ENCODE measurements around the gene CDH4. TPM values are rescaled to one million over a fixed set of nuclear protein-coding genes. Genes with fewer than 3 reads are reported as not detected.
"Not testable (repeated sequence)": the region's sequence is repeated elsewhere in the genome, so short reads cannot be mapped to it uniquely, and the experiment has no call there.

The CDH4 gene
- polyA plus RNA-seq, 1 donor (not counting 4 experiments of a cell fraction or from before 2014, with no cell fraction given) = 2.2 TPM

GRCh38 chr20:61852268-61853072, 600.4 kb downstream of the CDH4 start:
- no peak for DNase-seq (ENCODE audit: low read depth, low spot score)
- Histone ChIP-seq H3K4me2 (ENCODE audit: control insufficient read depth, extremely low read depth, insufficient read depth, low read depth, low read length) (no peak overlapping the region), H2AFZ (ENCODE audit: control insufficient read depth, low read length) (no peak overlapping the region), H3K4me3 (ENCODE audit: control insufficient read depth in 2 of 3, extremely low read depth in 1 of 3, insufficient read depth in 2 of 3, low read depth in 1 of 3, low read length in 3 of 3) (no peak overlapping the region), H3K36me3 (ENCODE audit: control insufficient read depth in 2 of 2, extremely low read depth in 1 of 2, insufficient read depth in 2 of 2, low read length in 2 of 2) (no peaks in the 10 kb centered on the region), H3K27ac (ENCODE audit: control insufficient read depth, insufficient read depth, low read length) (no peak overlapping the region), H3K9me1 (ENCODE audit: control insufficient read depth, extremely low read depth, insufficient read depth, low read length) (no peaks in the 10 kb centered on the region), H4K20me1 (ENCODE audit: control insufficient read depth, extremely low read depth, insufficient read depth, low read length) (no peaks in the 10 kb centered on the region), H3K9me3 (ENCODE audit: control insufficient read depth, low read depth, low read length) (no peaks in the 10 kb centered on the region), H3K27me3 (ENCODE audit: control insufficient read depth, extremely low read depth, insufficient read depth, low read length) (peaks cover 27% of the 10 kb centered on the region), H3K79me2 (ENCODE audit: control insufficient read depth, insufficient read depth, low read length) (no peaks in the 10 kb centered on the region), H3K4me1 (ENCODE audit: control insufficient read depth, extremely low read depth, insufficient read depth, low read length) (no peaks in the 10 kb centered on the region), H3K9ac (ENCODE audit: control insufficient read depth, extremely low read depth, insufficient read depth, low read length) (no peak overlapping the region)
- FAIRE-seq = no peak
- dilution Hi-C loops (cut with MboI; ENCODE audit: extremely low pct_ligation_motif_present, low sequenced_read_pairs) = no loop called here
- TF ChIP-seq EZH2 (IDR thresholded peaks at IDR 0.05; ENCODE audit: low read length) = no peak
- TF ChIP-seq, protein P1, sequence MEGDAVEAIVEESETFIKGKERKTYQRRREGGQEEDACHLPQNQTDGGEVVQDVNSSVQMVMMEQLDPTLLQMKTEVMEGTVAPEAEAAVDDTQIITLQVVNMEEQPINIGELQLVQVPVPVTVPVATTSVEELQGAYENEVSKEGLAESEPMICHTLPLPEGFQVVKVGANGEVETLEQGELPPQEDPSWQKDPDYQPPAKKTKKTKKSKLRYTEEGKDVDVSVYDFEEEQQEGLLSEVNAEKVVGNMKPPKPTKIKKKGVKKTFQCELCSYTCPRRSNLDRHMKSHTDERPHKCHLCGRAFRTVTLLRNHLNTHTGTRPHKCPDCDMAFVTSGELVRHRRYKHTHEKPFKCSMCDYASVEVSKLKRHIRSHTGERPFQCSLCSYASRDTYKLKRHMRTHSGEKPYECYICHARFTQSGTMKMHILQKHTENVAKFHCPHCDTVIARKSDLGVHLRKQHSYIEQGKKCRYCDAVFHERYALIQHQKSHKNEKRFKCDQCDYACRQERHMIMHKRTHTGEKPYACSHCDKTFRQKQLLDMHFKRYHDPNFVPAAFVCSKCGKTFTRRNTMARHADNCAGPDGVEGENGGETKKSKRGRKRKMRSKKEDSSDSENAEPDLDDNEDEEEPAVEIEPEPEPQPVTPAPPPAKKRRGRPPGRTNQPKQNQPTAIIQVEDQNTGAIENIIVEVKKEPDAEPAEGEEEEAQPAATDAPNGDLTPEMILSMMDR (optimal IDR thresholded peaks at IDR 0.05 in 1 of 3, IDR thresholded peaks at IDR 0.05 in 1 of 3, conservative IDR thresholded peaks at IDR 0.05 in 1 of 3; ENCODE audit: extremely low read depth in 1 of 3, insufficient read depth in 2 of 3, low read length in 3 of 3) = no peak

DNA sequence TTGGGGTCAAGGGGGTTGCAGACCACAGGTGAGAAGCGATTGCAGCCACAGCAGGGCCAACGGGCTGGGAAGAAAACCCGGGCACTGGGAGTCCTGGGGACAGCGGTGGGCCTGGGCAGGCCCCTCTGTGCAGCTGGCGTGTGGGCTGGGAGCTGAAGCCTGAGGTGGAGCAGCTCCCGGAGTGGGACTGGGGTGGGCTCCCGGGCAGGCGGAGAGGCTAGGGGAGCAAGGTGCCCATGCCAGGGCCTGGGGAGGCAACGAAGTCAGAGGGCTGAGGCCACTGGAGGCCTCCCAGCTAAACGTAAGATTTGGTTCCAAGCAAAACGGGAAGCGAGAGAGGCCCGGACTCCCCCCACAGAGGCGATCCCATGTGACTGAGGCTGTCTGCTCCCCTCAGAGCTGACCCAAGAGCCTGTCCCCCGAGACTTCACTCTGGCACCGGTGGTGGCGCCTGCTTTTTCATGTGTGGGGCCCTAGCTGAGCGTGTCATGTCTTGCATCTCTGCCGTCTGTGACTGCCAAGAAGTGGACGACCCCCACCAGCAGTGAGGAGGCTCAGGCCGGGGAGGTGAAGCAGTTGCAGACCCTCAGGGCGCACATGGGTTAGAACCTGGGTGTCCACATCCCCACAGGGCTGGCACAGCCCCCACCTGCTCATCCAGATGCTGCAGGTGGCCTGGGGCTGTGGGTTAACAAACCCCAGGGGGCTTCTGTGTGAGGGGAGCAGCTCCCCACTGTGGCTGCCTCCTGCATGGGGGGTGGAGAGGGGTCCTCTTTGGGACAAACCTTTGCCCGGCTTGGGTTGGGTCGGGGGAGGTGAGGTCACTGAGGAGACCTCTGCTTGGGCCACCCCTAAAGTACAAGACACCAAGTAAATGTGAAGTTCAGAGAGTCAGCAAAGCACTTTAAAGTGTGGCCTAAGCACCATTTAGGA, 601.3 kb downstream of the CDH4 start:
- no peaks in the 10 kb centered on the region for H4K20me1 ChIP-seq (ENCODE audit: control insufficient read depth, extremely low read depth, insufficient read depth, low read length)
- no peaks in the 10 kb centered on the region for H3K9me1 ChIP-seq (ENCODE audit: control insufficient read depth, extremely low read depth, insufficient read depth, low read length)
- no peak overlapping the region for H3K9ac ChIP-seq (ENCODE audit: control insufficient read depth, extremely low read depth, insufficient read depth, low read length)
- TF ChIP-seq EZH2 (IDR thresholded peaks at IDR 0.05; ENCODE audit: low read length) = no peak
- TF ChIP-seq, protein P1 (optimal IDR thresholded peaks at IDR 0.05 in 1 of 3, IDR thresholded peaks at IDR 0.05 in 1 of 3, conservative IDR thresholded peaks at IDR 0.05 in 1 of 3; ENCODE audit: extremely low read depth in 1 of 3, insufficient read depth in 2 of 3, low read length in 3 of 3) = no peak
- DNase-seq (ENCODE audit: low read depth, low spot score) (no peak), FAIRE-seq (no peak)
- H3K4me3 ChIP-seq (ENCODE audit: control insufficient read depth in 2 of 3, extremely low read depth in 1 of 3, insufficient read depth in 2 of 3, low read depth in 1 of 3, low read length in 3 of 3) = no peak overlapping the region
- peaks cover 23% of the 10 kb centered on the region for H3K27me3 ChIP-seq (ENCODE audit: control insufficient read depth, extremely low read depth, insufficient read depth, low read length)
- no peak overlapping the region for H3K27ac ChIP-seq (ENCODE audit: control insufficient read depth, insufficient read depth, low read length)
- H3K36me3 ChIP-seq (ENCODE audit: control insufficient read depth in 2 of 2, extremely low read depth in 1 of 2, insufficient read depth in 2 of 2, low read length in 2 of 2) = no peaks in the 10 kb centered on the region
- H3K4me1 ChIP-seq (ENCODE audit: control insufficient read depth, extremely low read depth, insufficient read depth, low read length) = no peaks in the 10 kb centered on the region
- no peak overlapping the region for H3K4me2 ChIP-seq (ENCODE audit: control insufficient read depth, extremely low read depth, insufficient read depth, low read depth, low read length)
- dilution Hi-C loops (cut with MboI; ENCODE audit: extremely low pct_ligation_motif_present, low sequenced_read_pairs) = no loop called here
- no peaks in the 10 kb centered on the region for H3K9me3 ChIP-seq (ENCODE audit: control insufficient read depth, low read depth, low read length)
- H3K79me2 ChIP-seq (ENCODE audit: control insufficient read depth, insufficient read depth, low read length) = no peaks in the 10 kb centered on the region
- H2AFZ ChIP-seq (ENCODE audit: control insufficient read depth, low read length) = no peak overlapping the region

- H3K27ac ChIP-seq (ENCODE audit: control insufficient read depth, insufficient read depth, low read length); H3K36me3 ChIP-seq (ENCODE audit: control insufficient read depth in 2 of 2, extremely low read depth in 1 of 2, insufficient read depth in 2 of 2, low read length in 2 of 2); H2AFZ ChIP-seq (ENCODE audit: control insufficient read depth, low read length); H3K79me2 ChIP-seq (ENCODE audit: control insufficient read depth, insufficient read depth, low read length); DNase-seq (ENCODE audit: low read depth, low spot score); H3K4me2 ChIP-seq (ENCODE audit: control insufficient read depth, extremely low read depth, insufficient read depth, low read depth, low read length); FAIRE-seq; H3K4me1 ChIP-seq (ENCODE audit: control insufficient read depth, extremely low read depth, insufficient read depth, low read length); dilution Hi-C loops (cut with MboI; ENCODE audit: extremely low pct_ligation_motif_present, low sequenced_read_pairs); H3K9ac ChIP-seq (ENCODE audit: control insufficient read depth, extremely low read depth, insufficient read depth, low read length); H3K9me3 ChIP-seq (ENCODE audit: control insufficient read depth, low read depth, low read length); H3K4me3 ChIP-seq (ENCODE audit: control insufficient read depth in 2 of 3, extremely low read depth in 1 of 3, insufficient read depth in 2 of 3, low read depth in 1 of 3, low read length in 3 of 3); H4K20me1 ChIP-seq (ENCODE audit: control insufficient read depth, extremely low read depth, insufficient read depth, low read length); H3K9me1 ChIP-seq (ENCODE audit: control insufficient read depth, extremely low read depth, insufficient read depth, low read length): not testable (repeated sequence)
- peaks cover 23% of the 10 kb centered on the region for H3K27me3 ChIP-seq (ENCODE audit: control insufficient read depth, extremely low read depth, insufficient read depth, low read length)
Measured at GRCh38 chr20:61854538-61854937, 602.5 kb downstream of the CDH4 start.

Measured in keratinocyte (primary cell).